Ishikawa (cell line): Measurements from ENCODE around the gene AHCYL2.

ENCODE experiments used
- CEBPB ChIP-seq: IDR thresholded peaks from 2 replicates; pipeline ENCODE4 v1.6.1; 2012
- CREB1 ChIP-seq: IDR thresholded peaks from 2 replicates; pipeline ENCODE4 v1.6.1; 2012; ENCODE audit warnings: low read depth
- EGR1 ChIP-seq: IDR thresholded peaks from 2 replicates; pipeline ENCODE4 v1.6.1; 2012
- EP300 ChIP-seq: IDR thresholded peaks from 2 replicates; pipeline ENCODE4 v1.6.1; 2012; ENCODE audit warnings: borderline replicate concordance
- FOXM1 ChIP-seq: IDR thresholded peaks from 2 replicates; pipeline ENCODE4 v1.6.1; 2012; ENCODE audit warnings: low read depth, borderline replicate concordance
- MAX ChIP-seq: IDR thresholded peaks from 2 replicates; pipeline ENCODE4 v1.6.1; 2012
- NFIC ChIP-seq: IDR thresholded peaks from 2 replicates; pipeline ENCODE4 v1.6.1; 2012
- RAD21 ChIP-seq: IDR thresholded peaks from 2 replicates; pipeline ENCODE4 v1.6.1; 2012; ENCODE audit warnings: low read depth
- REST ChIP-seq: IDR thresholded peaks from 2 replicates; pipeline ENCODE4 v1.6.1; 2012; ENCODE audit warnings: low read depth, mild to moderate bottlenecking
- TAF1 ChIP-seq: IDR thresholded peaks from 2 replicates; pipeline ENCODE4 v1.6.1; 2012; ENCODE audit warnings: low read depth, mild to moderate bottlenecking
- TCF12 ChIP-seq: IDR thresholded peaks from 2 replicates; pipeline ENCODE4 v1.6.1; 2012; ENCODE audit warnings: low read depth
- TEAD4 ChIP-seq: IDR thresholded peaks from 2 replicates; pipeline ENCODE4 v1.6.1; 2012
- USF1 ChIP-seq: IDR thresholded peaks from 2 replicates; pipeline ENCODE4 v1.6.1; 2012
- YY1 ChIP-seq: IDR thresholded peaks from 2 replicates; pipeline ENCODE4 v1.6.1; 2012; ENCODE audit warnings: low read depth
- ZBTB7A ChIP-seq: IDR thresholded peaks from 2 replicates; pipeline ENCODE4 v1.6.1; 2012; ENCODE audit warnings: low read depth

AHCYL2 gene

GRCh38 chr7:129205126-129205818 is 19.6 kb upstream of the AHCYL2 start:
- no peak for TF ChIP-seq CREB1
- no peak for TF ChIP-seq TEAD4
- TF ChIP-seq FOXM1: no peak
- TF ChIP-seq USF1: no peak
- TF ChIP-seq REST: no peak

GRCh38 chr7:129205987-129206785 is 18.6 kb upstream of the AHCYL2 start:
- TF ChIP-seq CREB1: no peak
- TF ChIP-seq REST: no peak
- TF ChIP-seq TEAD4: no peak
- no peak for TF ChIP-seq NFIC
- no peak for TF ChIP-seq YY1
- no peak for TF ChIP-seq USF1
- TF ChIP-seq ZBTB7A: no peak
- no peak for TF ChIP-seq RAD21
- TF ChIP-seq TCF12: no peak
- no peak for TF ChIP-seq FOXM1
- TF ChIP-seq CEBPB: no peak
- TF ChIP-seq MAX: no peak
- no peak for TF ChIP-seq TAF1
- TF ChIP-seq EP300: no peak
- no peak for TF ChIP-seq EGR1

- TF ChIP-seq CREB1 (no peak), TAF1 (no peak), MAX (no peak), RAD21 (no peak), TCF12 (no peak), FOXM1 (no peak), REST (no peak), NFIC (no peak), EP300 (no peak), YY1 (no peak), TEAD4 (no peak), ZBTB7A (no peak)
Measured at GRCh38 chr7:129208667-129209066, 16.2 kb upstream of the AHCYL2 start.
